GM19452 (cell line): ENCODE results near the gene AP4S1.
A peak's percentile ranks its signal among the peaks of the same experiment; 100 is the strongest.

ENCODE experiments used
- ATAC-seq: cut with Tn5 transposase; IDR thresholded peaks from one replicate; pipeline ENCODE4 v1.9.1; 2021; ENCODE audit not compliant: unreplicated experiment

AP4S1 gene, protein sequence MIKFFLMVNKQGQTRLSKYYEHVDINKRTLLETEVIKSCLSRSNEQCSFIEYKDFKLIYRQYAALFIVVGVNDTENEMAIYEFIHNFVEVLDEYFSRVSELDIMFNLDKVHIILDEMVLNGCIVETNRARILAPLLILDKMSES

DNA sequence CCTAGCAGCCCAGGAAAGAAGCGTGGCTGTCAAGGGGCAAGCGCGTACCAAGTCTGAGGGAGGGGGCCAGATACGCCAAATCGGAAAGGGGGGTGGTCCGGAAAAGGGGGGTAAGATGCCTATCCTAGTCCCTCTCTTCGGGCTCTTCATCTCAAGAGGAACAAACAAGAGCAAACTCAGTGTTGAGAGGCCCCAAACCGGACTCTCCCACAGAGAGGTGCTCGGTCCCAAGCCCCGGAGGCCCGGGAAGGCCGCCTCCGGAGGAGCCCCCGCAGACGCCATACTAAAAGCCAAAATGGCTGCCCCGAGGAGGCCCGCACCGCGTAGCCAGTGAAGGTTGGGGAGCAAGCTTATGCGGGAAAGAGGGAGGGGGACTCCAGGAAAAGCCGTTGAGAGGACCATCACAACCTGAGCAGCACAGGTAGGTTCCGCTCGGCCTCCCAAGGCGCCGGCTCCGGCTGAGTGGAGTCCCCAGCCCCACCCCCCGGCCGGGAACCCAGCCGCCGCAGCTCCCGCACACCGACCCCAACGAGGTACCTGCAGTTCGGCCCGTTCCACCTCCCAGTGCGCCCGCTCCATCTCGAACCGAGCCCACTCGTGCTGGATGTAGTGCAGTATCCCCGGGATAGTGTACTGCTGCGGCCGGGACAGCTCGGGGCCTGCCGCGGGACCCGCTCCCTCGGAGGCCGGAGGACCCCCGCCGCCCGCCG, at the start of gene AP4S1:
TSS of gene AP4S1 (plus strand) at position 283 of the 710 bp plus-strand sequence. CDS start 40,548 bp downstream, outside the sequence.
- ATAC-seq = no peak

DNA sequence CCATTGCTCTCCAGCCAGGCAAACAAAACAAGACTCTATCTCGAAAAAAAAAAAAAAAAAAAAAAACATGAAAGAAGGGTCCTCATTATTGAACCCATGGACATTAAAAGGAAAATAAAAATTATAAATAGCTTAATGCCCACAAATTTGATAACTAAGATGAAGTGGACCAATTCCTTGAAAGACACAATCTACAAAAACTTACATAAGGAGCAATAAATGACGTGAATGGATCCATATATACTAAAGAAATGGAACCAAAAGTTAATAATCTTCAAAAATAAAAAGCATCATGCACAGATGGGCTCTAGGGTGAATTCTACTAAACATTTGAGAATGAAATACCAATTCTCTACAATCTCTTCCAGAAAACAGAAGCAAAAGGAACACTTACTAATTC, 47.7 kb upstream of the AP4S1 start:
- ATAC-seq = no peak

DNA sequence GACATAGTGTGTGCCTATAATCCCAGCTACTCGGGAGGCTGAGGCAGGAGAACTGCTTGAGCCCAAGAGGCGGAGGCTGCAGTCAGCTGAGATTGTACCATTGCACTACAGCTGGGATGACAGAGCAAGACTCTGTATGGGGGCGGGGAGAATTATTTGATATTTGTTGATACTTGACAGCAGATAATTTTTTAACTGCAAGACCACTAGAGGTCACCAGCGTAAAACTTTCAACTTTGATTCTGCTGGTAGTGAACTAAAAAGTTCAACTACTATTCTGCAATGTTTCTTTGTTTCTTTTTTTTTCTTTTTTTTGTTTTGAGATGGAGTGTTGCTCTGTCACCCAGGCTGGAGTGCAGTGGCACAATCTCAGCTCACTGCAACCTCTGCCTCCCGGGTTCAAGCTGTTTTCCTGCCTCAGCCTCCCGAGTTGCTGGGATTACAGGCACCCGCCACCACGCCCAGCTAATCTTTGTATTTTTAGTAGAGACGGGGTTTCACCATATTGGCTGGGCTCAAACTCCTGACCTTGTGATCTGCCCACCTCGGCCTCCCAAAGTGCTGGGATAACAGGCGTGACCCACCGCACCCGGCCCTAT, 45.2 kb upstream of the AP4S1 start:
- ATAC-seq = peak; percentile 66

DNA sequence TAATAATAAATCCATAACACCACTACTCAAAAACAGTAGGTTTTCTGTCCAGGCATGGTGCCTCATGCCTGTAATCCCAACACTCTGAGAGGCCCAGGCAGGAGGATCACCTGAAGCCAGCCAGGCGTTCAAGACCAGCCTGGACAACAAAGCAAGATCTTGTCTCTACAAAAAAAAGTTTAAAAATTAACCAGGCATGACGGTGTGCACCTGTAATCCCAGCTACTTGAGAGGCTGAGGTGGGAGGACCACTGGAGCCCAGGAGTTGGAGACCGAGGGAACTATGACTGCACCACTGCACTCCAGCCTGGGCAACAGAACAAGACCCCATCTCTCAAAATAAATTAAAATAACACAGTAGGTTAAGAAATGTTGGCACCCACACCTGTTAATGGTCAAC, 44.5 kb upstream of the AP4S1 start:
- ATAC-seq = no peak

DNA sequence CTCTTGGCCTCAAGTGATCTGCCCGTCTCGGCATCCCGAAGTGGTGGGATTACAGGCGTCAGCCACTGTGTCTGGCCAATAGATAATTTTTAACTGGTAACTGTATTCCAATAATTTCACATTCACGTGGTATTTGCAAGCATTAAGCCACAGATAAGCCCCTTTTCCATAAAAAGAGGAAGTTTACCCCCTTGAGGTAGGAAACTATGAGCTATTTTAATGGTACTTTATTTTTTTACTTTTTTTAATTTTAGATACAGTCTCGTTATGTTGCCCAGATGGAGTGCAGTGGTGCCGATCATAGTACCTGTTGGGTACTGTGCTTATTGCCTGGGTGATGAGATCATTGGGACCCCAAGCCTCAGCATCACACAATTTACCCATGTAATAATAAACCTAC, 42.9 kb upstream of the AP4S1 start:
- ATAC-seq = no peak

DNA sequence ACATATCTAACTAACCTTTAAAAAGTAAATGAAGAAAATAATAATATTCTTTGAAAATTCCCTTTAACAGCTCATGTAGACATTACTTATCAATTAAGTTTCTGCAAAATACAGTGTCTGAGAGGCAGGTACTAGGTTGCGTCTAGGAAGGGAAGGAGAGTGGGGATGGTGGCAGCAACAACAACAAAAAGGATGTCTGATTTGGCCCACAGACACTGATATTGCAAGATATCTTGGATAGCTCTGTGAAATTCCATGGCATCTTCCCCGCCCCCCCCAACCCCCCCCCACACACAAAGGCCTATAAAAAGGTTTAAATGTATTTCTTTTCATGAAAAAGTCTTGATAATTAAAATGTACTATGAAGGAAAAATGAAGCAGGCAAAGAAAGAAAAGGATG, 41.6 kb upstream of the AP4S1 start:
- ATAC-seq = no peak

DNA sequence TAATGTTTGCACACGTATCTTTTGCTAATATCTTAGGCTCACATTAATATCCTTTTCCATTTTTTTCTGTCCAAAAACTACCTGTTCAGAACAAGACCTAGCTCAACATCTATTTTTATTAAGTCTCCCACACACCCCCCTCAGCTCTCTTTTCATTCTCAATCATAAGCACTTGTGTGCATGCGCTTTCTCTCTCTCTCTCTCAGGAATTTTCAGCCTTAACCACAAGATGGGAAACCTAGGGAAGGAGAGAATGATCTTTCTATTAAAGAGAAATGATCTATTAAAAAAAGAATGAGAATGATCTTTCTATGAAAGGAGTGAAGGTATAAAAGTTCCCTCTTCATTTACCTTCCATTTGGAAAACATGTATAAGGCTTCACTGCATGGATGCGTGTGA, 39.7 kb upstream of the AP4S1 start:
- ATAC-seq = no peak

DNA sequence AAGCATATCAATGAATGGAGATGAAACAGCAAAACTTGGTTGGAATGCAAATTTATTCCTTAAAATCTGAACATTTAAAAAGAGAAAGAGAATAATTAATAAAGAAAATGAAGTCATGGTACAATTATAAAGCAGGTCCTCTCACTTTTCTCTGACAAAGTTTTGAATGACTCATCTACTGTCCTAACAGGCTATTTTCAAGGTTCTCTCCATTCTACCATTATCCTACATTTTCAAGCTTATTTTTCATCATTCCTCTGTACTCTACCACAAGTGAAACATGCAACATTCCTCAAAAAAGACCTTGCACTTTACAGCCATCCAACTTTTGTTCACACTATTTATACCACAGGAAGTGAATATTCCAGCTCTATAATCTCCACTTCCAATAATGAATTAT, 36.9 kb upstream of the AP4S1 start:
- ATAC-seq = no peak

DNA sequence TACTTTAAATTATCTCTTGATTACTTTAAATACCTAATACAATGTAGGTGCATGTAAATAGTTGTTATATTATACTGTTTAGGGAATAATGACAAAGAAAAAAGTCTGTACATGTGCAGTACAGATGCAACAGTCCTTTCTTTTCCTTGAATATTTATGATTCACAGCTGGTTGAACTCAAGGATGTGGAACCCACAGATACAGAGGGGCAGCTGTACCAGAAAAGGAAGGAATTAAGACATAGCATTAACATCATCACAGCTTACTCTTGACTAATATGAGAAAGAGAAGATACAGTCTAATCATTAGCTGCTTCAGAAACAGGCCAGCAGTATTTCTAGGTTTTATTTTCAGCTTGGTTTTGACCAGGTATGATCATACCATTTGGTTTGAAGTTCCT, 34.7 kb upstream of the AP4S1 start:
- no peak for ATAC-seq

DNA sequence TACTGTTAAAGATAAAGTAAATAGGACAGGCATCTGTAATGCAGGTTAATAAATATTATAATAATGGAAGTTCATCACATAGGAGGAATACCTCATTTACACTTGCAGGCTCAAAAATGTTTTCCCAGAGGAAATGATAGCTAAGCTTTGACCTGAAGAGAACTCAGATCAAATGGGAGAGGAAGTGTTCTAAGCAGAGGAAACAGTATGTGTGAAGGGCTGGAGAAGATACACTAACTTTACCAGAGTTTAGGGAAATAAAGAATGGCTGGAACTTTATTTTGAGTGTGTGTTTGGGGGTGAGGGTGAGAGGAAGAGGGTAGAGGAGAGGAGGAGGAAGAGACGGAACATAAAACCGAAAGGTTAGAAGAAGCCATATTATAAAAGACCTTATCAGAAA, 34.0 kb upstream of the AP4S1 start:
- ATAC-seq = no peak

DNA sequence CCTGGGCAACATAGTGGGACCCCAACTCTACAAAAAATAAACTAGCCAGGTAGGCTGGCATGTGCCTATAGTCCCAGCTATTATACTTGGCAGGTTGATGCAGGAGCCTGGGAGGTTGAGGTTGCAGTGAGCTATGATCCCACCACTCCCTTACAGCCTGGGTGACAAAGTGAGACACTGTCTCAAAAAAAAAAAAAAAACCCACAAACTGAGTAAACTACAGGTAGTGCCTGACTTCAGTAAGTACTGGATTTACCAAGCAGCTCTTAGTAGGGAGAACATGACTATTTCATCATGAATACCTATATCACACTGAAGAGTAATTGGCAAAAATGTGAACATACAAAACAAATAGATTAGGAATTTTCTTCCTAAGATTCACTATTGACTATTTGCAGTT, 32.4 kb upstream of the AP4S1 start:
- no peak for ATAC-seq

DNA sequence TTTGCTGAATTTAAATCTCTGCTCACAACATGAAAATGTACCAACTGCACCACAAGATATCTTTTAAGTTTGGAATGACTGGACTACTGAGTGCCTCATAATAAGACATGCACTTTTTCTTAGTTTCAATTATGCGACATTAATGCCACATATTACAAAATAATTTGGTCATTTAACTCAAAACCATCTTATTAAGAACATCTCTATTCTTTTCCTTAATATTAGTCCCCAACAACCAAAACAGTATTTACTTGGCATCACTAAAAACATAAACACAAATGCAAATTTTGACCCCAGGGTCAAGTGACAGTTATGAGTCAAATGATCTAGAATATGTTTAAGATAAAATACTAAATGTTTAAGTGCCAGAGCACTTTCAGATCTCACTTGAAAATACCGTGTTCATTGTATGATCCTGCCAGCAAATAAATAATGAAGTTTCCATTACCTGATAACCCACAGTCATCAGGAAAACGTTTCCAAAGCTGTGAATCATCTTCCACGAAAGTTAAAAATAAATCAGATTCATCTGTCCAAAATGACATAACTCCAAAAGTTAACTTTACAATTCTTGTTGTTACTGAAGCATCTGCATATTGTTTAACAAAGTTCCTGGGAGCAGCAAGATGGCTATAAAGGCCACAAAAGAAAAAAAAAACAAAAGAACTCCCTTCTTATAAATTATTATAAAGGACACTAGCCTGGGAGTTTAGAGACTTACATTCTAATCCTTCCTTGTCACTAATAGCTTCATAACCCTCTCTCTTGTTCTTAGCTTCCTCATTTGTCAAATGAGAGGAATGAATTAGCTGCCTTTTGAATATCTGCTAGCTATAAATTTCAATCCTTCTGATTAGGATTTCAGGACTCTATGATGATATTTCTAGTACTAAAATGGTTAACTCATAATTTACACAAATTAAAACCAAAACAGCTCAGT, 30.5 kb upstream of the AP4S1 start:
- peak; percentile 68 for ATAC-seq

DNA sequence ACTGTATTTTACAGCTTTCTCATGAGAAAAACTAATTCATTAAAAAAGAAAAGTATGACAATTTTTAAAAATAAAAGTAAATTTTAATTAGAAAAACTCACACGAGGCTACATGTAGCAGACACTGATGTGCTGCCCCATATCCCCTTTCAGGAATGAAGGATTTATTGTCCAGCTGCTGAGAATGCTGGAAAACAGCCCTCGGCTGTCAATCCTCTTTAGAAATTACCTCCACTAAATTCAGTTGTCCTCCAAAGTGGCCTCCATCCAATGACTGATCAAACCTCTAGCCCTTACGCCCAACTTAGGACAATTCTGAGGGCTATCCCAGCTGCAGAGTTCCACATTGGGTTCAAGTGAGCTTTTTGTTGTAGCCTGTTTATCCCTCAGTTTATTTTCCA, 29.8 kb upstream of the AP4S1 start:
- no peak for ATAC-seq

DNA sequence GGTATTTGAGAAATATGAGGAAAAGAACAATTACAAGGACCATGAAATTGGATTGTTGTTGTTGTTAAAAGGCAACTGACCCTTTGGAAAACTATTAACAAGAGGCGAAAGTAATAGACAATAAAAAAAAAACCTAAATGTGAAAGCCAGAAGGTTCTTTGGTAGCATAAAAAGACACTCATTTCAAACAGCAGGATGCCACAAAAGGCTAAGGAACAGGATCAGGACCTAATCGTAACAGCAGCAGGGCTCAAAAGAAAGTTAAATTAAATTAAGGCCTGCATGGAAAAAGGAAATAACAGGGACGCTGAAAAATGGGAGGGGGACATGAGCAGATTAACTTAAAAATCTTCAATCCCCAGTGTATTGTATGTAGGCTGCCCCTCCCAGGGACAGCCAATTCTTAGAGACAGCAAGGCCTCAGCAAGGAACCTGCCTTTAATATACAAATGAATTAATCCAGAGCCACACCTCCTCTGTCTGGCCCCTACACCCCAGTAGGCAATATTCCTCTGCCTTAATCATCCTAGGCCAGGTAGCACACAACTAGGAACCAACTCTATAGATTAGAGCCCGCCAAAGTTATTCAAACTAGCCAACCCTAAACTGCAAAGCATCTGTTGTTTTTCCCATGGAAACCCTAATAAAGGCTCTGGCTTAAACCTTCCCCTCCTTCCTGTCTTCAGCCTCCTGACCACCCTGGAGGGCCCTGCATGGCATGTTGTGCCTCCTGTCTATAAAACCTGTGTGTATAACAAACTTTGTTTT, 28.4 kb upstream of the AP4S1 start:
- ATAC-seq = no peak

DNA sequence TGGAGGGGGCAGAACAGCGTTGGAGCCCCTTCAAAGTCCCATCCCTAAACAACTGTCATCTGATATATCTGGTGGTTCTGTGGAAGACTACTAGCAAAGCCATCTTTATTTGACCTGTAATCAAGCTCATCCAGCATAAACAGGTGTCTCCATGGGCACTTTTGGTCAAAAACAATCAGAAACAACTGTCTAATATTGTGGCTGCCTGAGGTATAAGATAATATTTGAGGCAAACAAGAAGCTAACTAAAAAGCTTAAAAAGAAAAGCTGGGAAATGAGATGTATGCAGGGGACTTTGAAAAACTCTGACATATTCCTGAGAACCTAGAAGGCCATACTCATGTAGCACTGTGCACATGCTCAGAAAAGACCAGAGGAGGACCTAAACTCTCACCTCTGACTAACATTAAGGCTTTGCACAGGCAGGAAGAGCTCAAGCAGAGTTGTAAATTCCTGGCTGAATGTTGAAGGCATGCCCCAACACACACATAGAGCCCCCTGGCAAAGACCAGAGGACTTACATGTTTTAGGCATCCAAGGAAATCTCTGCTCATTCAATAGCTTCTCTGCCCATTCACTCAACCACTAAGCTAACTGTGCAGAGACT, 27.2 kb upstream of the AP4S1 start:
- no peak for ATAC-seq

DNA sequence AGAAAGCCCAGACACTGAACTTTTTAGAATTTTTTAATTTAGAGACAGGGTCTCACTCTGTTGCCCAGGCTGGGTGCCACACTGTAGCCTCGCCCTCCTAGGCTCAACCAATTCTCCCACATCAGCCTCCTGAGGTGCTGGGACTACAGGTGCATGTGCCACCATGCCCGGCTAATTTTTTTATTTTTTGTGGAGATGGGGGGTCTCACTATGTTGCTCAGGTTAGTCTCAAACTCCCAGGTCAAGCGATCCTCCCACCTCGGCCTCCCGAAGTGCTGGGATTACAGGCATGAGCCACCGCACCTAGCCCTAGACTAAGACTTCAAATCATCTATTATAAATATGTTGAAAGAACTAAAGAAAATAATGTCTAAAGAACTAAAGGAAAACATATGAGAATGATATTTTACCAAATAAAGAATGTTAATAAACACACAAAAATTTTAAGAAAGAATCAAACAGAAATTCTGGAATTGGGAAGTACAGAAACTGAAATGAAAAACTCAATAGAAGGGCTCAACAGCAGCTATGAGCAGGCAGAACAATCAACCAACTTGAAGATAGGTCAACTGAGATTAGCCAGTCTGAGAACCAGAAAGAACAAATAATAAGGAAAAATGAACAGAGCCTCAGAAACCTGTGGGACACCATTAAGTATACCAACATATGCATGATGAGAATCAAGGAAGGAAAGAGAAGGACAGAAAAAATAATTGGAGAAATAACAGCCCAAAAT, 26.2 kb upstream of the AP4S1 start:
- ATAC-seq = no peak

DNA sequence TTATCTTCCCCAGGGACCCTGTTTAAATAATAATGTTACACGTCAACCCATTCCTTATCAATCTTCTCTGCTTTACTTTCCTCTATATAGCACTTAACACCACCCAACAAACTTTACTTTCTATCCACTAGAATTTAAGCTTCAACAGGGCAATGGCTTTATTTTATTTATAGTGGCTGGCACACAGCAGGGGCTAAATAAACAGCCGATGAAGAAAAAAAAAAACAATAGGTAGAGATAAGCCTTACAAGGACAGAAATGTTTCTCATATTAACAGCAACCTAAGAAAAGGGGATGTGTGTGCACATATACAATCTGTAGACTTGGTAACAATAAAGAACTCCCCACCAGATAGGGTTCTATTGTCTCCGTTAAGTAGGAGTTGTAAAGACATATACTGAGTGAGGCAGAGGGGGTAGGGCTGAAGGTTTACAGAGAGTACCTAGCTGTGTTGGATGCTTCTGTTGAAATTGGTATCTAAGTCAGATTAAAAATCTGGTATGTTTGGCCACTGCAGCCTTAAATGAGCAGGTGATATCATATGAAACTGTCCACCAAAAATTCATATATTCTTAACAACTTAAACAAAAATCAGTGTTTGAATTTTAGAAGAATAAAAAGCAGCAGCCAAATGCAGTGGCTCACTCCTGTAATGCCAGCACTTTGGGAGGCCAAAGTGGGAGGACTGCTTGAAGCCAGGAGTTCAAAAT, 24.7 kb upstream of the AP4S1 start:
- ATAC-seq = no peak

DNA sequence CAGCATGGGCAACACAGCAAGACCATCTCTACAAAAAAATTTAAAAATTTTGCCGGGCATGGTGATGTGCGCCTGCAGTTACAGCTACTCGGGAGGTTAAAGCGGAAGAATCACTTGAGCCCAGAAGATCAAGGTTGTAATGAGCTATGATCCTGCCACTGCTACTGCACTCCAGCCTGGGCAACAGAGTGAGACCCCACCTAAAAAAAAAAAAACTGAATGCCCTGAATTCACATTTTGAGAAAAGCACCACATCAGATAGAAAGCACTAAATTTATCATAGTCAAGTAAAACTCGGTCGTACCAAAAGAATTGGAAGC, 24.1 kb upstream of the AP4S1 start:
- ATAC-seq = no peak

DNA sequence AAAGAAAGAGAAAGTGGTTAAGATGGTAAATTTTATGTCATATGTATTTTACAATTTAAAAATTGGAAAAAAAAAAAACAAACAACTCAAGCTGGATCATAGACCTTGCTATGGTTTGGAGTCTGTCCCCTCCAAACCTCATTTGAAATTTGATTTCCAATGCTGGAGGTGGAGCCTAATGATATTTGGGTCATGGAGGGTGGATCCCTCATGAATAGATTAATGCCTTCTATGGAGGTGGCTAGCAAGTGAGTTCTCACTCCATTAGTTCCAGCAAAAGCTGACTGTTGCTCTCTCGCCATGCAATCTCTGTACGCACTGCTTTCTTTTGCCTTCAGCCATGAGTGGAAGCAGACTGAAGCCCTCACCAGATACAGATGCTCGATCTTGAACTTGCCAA, 22.2 kb upstream of the AP4S1 start:
- no peak for ATAC-seq
